ENCODE data around the gene PRLH. TPM values are rescaled to one million over a fixed set of nuclear protein-coding genes. Genes with fewer than 3 reads are reported as not detected.

PRLH gene
- total and polyA plus RNA-seq, 2 donors (not counting 3 experiments of a cell fraction or from before 2014, with no cell fraction given): not detected

GRCh38 chr2:237534380-237534779, 32.0 kb upstream of the PRLH start:
- Histone ChIP-seq H3K79me2 (ENCODE audit: control insufficient read depth, insufficient read depth, low read length) (no peaks in the 10 kb centered on the region), H3K36me3 (ENCODE audit: control insufficient read depth in 2 of 2, extremely low read depth in 1 of 2, insufficient read depth in 2 of 2, low read length in 2 of 2) (no peaks in the 10 kb centered on the region), H3K9me3 (replicated peaks; ENCODE audit: control insufficient read depth, insufficient read depth, low read length) (no peaks in the 10 kb centered on the region), H3K4me3 (replicated peaks in 1 of 3; ENCODE audit: insufficient read depth in 1 of 3, low read depth in 1 of 3, low read length in 3 of 3) (no peak overlapping the region), H3K9ac (replicated peaks; ENCODE audit: extremely low read depth, insufficient read depth, low read length) (no peak overlapping the region), H4K20me1 (replicated peaks; ENCODE audit: control insufficient read depth, extremely low read depth, insufficient read depth, low read length) (no peaks in the 10 kb centered on the region), H3K27ac (ENCODE audit: insufficient read depth, low read depth, low read length) (no peak overlapping the region), H3K4me1 (ENCODE audit: control insufficient read depth, extremely low read depth, insufficient read depth, low read length) (peaks cover 2% of the 10 kb centered on the region), H3K27me3 (ENCODE audit: control insufficient read depth in 2 of 2, insufficient read depth in 2 of 2, low read length in 2 of 2) (no peaks in the 10 kb centered on the region), H2AFZ (ENCODE audit: low read depth, low read length) (no peak overlapping the region), H3K9me1 (replicated peaks; ENCODE audit: control insufficient read depth, extremely low read depth, insufficient read depth, low read length) (no peaks in the 10 kb centered on the region), H3K4me2 (ENCODE audit: insufficient read depth, low read length) (no peak overlapping the region)
- no TSS peak for BruUV-seq (replicated peaks)
- DNase-seq (ENCODE audit: low read depth, low spot score) (no peak), FAIRE-seq (no peak)
- CTCF ChIA-PET: interaction anchor here (1.4 to 1.9 kb wide), 2 partner anchors 21 to 37 kb away, joined by 4 to 10 read pairs; no protein-coding TSS in a partner anchor
- intact Hi-C loops (cut with micrococcal nuclease): no loop called here
- no peak for TF ChIP-seq MAX (IDR thresholded peaks at IDR 0.05; ENCODE audit: insufficient read depth, insufficient read length)
- no peak for TF ChIP-seq EZH2 (IDR thresholded peaks at IDR 0.05; ENCODE audit: borderline replicate concordance, low read depth, low read length, severe bottlenecking)
- TF ChIP-seq MYC (IDR thresholded peaks at IDR 0.05; ENCODE audit: low read depth, low read length): no peak
- TF ChIP-seq POLR2A (IDR thresholded peaks at IDR 0.05; ENCODE audit: low read depth, low read length): no peak
- TF ChIP-seq GATA2 (IDR thresholded peaks at IDR 0.05; ENCODE audit: insufficient read depth, insufficient read length, low read depth, low read length): no peak
- no peak for TF ChIP-seq CTCF (IDR thresholded peaks at IDR 0.05; ENCODE audit: extremely low read depth in 1 of 2, insufficient read depth in 1 of 2, low read depth in 1 of 2, low read length in 2 of 2)
- TF ChIP-seq FOS (IDR thresholded peaks at IDR 0.05; ENCODE audit: borderline replicate concordance, insufficient read depth, low read length): no peak
- TF ChIP-seq POLR2AphosphoS5 (IDR thresholded peaks at IDR 0.05; ENCODE audit: insufficient read depth, low read depth, low read length): no peak
- POLR2A ChIA-PET: no interaction called here
- dilution Hi-C loops (cut with MboI; ENCODE audit: extremely low pct_ligation_motif_present, low sequenced_read_pairs): no loop called here

Measured in endothelial cell of umbilical vein (primary cell).